NCI-H446 (cell line): ENCODE data around the gene ASB10.

Experiments
- DNase-seq, 2 experiments: peaks; one replicate each; lab custom pipeline; 2025; lab: John Stamatoyannopoulos, UW

The ASB10 gene

GRCh38 chr7:151135866-151136843, 50.9 kb downstream of the ASB10 start:
- DNase-seq, result no peak

- no peak for DNase-seq
Measured at GRCh38 chr7:151135525-151135845, 51.6 kb downstream of the ASB10 start.

- no peak for DNase-seq
Measured at GRCh38 chr7:151134743-151135524, 52.1 kb downstream of the ASB10 start.

DNA sequence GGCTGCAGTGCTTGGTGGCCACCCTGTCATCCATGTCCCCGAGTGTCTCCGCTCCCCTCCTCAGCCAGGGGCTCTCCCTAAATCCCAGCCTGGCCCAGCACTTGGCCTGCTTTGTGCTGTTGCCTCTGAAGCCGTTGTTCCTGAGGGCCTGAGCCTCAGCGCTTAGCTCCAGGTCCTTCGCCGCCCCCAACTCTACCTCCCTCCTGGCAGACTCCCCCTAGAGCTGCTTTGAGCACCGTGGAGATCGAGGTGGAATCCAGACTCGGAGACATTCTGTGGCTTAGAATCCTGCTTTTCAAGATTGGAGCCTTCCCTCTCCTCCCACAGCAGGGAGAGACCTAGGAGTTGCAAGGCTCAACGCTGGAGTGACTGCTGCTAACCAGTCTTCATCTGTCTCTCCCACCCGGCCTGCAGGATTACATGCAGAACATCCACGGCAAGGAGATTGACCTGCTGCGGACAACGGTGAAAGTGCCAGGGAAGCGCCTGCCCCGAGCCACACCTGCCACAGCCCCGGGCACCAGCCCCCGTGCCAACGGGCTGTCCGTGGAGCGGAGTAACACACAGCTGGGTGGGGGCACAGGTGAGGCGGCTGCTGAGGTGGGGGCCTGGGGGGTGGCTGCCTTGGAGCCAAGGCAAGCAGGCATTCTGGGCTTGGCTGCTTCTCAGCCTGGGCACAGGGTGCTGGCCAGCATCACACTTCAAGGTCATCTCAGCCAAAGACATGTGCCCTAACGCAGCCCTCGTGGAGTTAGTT, 52.9 kb downstream of the ASB10 start:
- DNase-seq, result no peak

- no peak for DNase-seq
Measured at GRCh38 chr7:151133266-151133985, 53.6 kb downstream of the ASB10 start.

DNA sequence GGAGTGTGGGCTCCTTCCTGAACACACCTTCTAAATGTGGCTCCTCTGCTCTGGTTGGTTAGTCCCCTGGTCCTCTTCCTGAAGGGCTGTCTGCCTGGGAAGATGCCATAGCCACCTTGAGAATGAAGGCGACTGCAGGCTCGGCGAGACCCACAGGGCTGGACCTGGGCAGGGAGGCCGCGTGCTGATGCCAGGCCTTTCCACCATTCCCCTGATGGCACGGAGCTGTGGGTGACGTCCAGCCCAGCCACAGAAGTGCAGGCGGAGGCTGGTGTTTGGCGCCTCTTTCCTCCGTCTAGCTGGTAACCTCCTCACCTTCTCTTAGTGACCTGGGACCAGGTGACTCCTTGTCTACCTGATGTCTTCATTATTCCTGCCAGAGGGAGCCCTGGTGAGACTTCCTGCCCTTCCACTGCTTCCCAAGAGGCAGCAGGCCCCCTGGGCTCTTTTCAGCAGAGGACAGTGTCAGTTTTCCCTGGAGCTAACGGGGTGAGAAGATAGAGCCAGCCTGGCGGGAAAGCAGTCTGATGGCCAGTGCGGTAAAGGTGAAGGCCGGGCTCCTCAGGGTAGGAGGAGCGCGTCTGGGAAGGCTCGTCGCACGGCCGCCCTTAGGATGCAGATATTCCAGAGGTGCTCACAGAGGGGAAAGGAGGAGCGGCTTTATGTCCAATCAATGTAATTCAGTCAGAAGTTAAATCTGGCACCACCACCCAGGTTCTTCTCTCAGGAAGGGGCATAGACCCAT, 54.4 kb downstream of the ASB10 start:
- no peak for DNase-seq

- DNase-seq, result no peak
Measured at GRCh38 chr7:151131592-151132293, 55.3 kb downstream of the ASB10 start.

DNA sequence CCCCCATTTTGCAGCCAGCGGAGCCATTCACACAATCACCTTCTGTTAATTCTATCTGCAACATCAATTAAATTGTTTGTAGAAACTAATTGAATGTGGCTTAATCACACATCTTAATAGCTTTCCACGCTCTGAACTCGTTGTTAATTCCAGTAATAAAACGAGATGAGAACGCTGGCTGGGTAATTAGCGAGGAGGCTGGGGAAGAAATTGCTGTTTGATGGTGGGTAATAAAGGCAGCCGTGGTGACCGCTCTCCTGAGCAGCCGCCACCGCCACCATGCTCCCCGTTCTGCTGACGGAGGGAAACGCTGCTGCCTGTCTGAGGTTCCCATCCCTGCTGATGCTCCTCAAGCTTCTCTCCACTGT, 55.8 kb downstream of the ASB10 start:
- no peak for DNase-seq

DNA sequence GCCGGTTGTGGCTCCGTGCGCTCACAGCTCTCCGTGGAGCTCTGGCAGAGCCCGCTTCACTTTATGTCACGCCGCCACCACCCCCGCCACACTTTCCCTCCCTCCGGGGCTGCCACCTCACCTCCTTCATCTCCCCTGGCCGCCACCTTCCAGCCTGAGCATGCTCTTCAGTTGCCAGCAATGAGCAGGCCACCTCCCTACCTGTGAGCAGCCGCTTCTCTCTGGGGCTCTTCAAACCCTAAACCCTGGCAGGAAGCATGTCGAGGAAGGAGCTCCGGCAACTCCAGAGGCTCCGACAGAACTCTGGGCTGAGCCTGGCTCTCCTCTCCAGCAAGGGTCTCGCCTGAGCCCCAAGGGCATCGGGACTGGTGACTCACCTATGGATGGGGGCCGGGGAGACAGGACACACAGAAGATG, 56.3 kb downstream of the ASB10 start:
- DNase-seq, result no peak

DNA sequence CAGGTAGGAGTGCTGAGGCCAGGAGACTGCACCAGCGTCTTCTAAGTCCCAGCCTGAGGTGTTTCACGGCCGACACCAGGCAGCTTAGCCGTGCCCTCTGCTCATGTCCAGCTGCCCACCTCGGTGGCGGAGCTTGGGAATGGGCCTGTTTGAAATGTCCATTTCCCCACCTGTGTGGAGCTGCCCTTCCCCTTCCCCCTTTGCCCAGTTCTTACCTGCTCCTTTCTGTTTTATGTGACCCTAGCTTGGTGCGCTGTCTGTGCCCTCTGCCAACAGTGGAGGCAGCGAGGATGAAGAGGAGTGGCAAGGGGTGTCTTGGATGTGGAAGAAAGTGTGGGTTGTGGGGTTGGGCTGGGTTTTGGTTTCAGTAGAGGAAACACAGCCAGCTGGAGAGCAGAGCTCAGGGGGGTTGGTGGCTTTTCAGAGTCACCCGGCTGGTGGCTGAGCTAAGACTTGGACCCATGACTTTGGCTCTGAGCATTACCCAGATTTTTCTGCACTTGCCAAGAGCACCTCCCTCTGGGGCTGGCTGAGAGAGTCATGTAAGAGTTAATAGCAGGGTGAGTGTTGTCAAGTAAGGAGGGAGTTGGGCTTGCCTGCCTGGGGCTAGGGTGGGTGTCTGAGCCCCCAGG, 57.0 kb downstream of the ASB10 start:
- no peak for DNase-seq

- no peak for DNase-seq
Measured at GRCh38 chr7:151129117-151129959, 57.7 kb downstream of the ASB10 start.

- no peak for DNase-seq
Measured at GRCh38 chr7:151128716-151129115, 58.3 kb downstream of the ASB10 start.

GRCh38 chr7:151128144-151128543, 58.9 kb downstream of the ASB10 start:
- no peak for DNase-seq

- no peak for DNase-seq
Measured at GRCh38 chr7:151126491-151127137, 60.4 kb downstream of the ASB10 start.

GRCh38 chr7:151125846-151126481, 61.1 kb downstream of the ASB10 start:
- no peak for DNase-seq
